Measurements from ENCODE around the gene INPP5A.
"Not testable (repeated sequence)": the region's sequence is repeated elsewhere in the genome, so short reads cannot be mapped to it uniquely, and the experiment has no call there.

The INPP5A gene

GRCh38 chr10:132504501-132505272, 32.9 kb upstream of the INPP5A start:
- Histone ChIP-seq H3K36me3 (ENCODE audit: control insufficient read depth in 2 of 2, insufficient read depth in 2 of 2, low read length in 2 of 2) (no peaks in the 10 kb centered on the region), H3K4me1 (ENCODE audit: control insufficient read depth in 2 of 2, insufficient read depth in 2 of 2, low read length in 2 of 2) (no peaks in the 10 kb centered on the region), H3K4me3 (ENCODE audit: low read length in 2 of 2) (no peak overlapping the region), H3K27me3 (ENCODE audit: control insufficient read depth in 2 of 2, insufficient read depth in 2 of 2, low read length in 2 of 2) (no peaks in the 10 kb centered on the region), H3K9ac (ENCODE audit: low read depth in 1 of 2, low read length in 2 of 2) (no peak overlapping the region), H3K27ac (ENCODE audit: low read depth in 2 of 2, low read length in 2 of 2) (no peak overlapping the region), H3K9me3 (ENCODE audit: control insufficient read depth in 2 of 2, low read length in 2 of 2) (no peaks in the 10 kb centered on the region)

DNA sequence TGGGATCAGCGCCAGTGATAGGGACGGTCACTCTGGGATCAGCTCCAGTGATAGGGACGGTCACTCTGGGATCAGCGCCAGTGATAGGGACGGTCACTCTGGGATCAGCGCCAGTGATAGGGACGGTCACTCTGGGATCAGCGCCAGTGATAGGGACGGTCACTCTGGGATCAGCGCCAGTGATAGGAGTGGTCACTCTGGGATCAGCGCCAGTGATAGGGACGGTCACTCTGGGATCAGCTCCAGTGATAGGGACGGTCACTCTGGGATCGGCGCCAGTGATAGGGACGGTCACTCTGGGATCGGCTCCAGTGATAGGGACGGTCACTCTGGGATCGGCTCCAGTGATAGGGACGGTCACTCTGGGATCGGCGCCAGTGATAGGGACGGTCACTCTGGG, 32.0 kb upstream of the INPP5A start:
- H3K27ac ChIP-seq (ENCODE audit: low read depth in 2 of 2, low read length in 2 of 2); H3K9me3 ChIP-seq (ENCODE audit: control insufficient read depth in 2 of 2, low read length in 2 of 2); H3K9ac ChIP-seq (ENCODE audit: low read depth in 1 of 2, low read length in 2 of 2); H3K4me1 ChIP-seq (ENCODE audit: control insufficient read depth in 2 of 2, insufficient read depth in 2 of 2, low read length in 2 of 2); H3K27me3 ChIP-seq (ENCODE audit: control insufficient read depth in 2 of 2, insufficient read depth in 2 of 2, low read length in 2 of 2); H3K36me3 ChIP-seq (ENCODE audit: control insufficient read depth in 2 of 2, insufficient read depth in 2 of 2, low read length in 2 of 2); H3K4me3 ChIP-seq (ENCODE audit: low read length in 2 of 2): not testable (repeated sequence)

DNA sequence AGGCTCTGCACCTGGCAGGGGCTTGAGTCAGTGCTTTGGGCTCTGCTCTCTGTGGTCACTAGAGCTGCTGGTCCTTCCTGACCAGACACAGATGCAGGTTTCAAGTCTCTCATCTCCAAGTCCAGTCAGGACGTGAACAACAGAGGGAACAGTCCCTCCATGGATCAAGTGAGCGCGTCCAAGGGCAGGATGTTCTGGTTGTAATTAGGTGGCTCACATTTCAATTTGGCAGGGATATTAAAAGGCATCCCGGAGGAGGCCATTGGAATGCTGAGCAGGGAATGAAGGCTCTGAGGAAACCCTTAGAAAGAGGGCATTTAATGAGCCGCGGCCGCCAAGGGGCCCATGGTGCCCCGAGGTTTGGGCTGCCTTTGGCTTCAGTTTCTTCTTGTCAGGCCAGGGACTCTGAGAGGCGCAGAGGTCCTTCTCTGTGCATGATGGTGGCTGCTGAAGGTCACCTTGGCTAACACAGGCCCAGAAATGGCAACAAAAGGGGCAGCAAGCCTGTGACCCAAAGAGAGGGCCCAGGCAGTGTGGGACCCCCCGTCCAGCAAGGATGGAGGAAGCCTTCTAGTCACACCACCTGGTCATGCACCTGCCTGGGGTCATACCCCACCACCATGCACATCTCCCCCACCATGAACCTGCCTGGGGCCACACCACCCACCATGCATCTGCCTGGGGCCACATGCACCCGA, 30.7 kb upstream of the INPP5A start:
- no peaks in the 10 kb centered on the region for H3K27me3 ChIP-seq (ENCODE audit: control insufficient read depth in 2 of 2, insufficient read depth in 2 of 2, low read length in 2 of 2)
- H3K27ac ChIP-seq (ENCODE audit: low read depth in 2 of 2, low read length in 2 of 2): no peak overlapping the region
- no peak overlapping the region for H3K4me3 ChIP-seq (ENCODE audit: low read length in 2 of 2)
- no peaks in the 10 kb centered on the region for H3K4me1 ChIP-seq (ENCODE audit: control insufficient read depth in 2 of 2, insufficient read depth in 2 of 2, low read length in 2 of 2)
- H3K9me3 ChIP-seq (ENCODE audit: control insufficient read depth in 2 of 2, low read length in 2 of 2): no peaks in the 10 kb centered on the region
- no peak overlapping the region for H3K9ac ChIP-seq (ENCODE audit: low read depth in 1 of 2, low read length in 2 of 2)
- H3K36me3 ChIP-seq (ENCODE audit: control insufficient read depth in 2 of 2, insufficient read depth in 2 of 2, low read length in 2 of 2): no peaks in the 10 kb centered on the region

DNA sequence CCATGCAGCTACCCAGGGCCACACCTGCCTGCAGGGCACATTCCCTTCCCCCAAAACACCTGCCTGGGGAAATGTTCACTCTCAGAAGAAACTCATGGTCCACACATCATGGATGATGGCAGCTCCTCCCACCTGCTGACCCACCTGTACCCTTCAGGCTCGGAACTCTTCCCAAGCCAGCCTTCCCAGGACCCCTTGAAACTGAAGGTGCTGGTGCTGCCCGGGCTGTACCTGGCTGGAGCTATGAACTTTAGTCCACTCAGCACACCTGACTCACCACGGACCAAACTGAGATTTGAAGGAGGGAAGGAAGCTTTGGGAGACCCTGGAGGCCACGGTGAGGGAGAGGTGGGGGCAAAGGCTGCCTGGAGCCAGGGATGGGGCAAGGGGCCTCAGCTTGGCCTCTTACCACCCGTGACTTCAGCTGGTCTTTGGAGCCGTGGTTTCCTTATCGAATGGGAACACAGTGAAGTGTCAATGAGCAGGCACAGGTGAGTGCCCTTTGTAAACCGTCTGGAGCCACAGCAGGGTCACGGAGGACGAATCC, 30.1 kb upstream of the INPP5A start:
- Histone ChIP-seq H3K9ac (ENCODE audit: low read depth in 1 of 2, low read length in 2 of 2) (no peak overlapping the region), H3K9me3 (ENCODE audit: control insufficient read depth in 2 of 2, low read length in 2 of 2) (no peaks in the 10 kb centered on the region), H3K36me3 (ENCODE audit: control insufficient read depth in 2 of 2, insufficient read depth in 2 of 2, low read length in 2 of 2) (no peaks in the 10 kb centered on the region), H3K4me1 (ENCODE audit: control insufficient read depth in 2 of 2, insufficient read depth in 2 of 2, low read length in 2 of 2) (no peaks in the 10 kb centered on the region), H3K4me3 (ENCODE audit: low read length in 2 of 2) (no peak overlapping the region), H3K27me3 (ENCODE audit: control insufficient read depth in 2 of 2, insufficient read depth in 2 of 2, low read length in 2 of 2) (no peaks in the 10 kb centered on the region), H3K27ac (ENCODE audit: low read depth in 2 of 2, low read length in 2 of 2) (no peak overlapping the region)

DNA sequence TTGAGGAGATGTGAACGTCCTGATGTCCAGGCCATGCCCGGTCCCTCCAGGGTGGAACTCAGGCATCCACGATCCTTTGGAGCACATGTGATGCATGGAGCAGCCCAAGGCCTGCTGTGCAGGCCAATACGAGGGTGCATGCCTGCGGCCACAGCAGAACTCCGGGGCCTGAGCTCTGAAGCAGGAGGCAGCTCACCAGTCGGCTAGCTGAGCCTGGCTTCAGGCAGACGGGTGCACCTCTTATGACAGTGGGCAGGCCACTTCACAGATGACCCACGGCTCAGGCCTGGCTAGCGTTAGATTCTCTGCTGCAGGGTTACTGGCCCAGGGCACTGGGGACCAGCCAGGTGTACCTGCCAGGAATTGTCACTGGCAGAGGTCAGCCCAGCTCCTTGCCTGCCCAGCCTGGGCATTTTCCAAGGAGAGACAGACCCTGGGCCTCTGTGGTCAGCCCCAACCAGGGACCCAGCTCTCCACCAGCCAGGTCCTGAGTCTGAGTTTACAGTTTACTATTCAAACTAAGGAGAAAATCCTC, 29.6 kb upstream of the INPP5A start:
- Histone ChIP-seq H3K27ac (ENCODE audit: low read depth in 2 of 2, low read length in 2 of 2) (no peak overlapping the region), H3K9ac (ENCODE audit: low read depth in 1 of 2, low read length in 2 of 2) (no peak overlapping the region)

DNA sequence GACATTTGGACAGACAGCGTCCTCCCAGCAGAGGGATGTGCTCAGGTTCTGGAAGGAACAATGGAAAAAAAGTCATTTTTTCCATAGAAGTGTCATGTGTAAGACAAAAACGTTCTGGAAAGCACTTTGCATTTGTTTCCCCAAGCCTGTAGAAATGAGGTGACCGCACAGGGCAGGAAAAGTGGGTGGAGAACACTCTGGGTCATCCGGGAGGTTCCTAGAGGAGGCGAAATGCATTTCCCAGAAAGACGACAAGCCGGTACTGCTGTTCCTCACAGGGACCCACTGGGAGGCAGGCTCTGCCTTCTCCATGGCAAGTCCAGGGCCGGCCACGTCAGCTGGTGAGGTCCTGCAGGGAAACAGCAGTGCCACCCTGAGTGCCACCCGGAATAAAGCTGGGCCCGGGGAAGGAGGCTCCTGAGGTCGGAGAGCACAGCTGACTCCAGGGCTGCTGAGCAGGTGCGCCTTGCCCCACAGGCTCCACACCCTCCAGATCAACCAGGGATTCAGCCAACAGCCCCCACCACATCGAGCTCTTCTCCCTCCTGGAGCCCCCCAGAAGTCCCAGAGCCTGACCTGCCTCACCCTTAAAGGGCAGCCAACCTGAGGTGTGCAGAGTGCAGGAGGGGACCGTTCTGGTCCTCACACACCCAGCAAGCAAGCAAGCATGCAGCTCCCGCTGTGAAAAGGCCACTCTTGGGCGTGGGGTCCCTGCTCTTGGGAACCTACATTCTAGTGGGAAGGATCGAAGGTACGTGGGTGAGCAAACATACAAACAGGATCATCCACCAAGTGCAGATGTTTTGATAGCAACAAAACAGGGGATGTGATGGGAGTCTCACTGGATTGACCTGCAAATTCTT, 28.8 kb upstream of the INPP5A start:
- Histone ChIP-seq H3K4me3 (ENCODE audit: low read length in 2 of 2) (no peak overlapping the region), H3K4me1 (ENCODE audit: control insufficient read depth in 2 of 2, insufficient read depth in 2 of 2, low read length in 2 of 2) (no peaks in the 10 kb centered on the region), H3K9me3 (ENCODE audit: control insufficient read depth in 2 of 2, low read length in 2 of 2) (no peaks in the 10 kb centered on the region), H3K27me3 (ENCODE audit: control insufficient read depth in 2 of 2, insufficient read depth in 2 of 2, low read length in 2 of 2) (no peaks in the 10 kb centered on the region), H3K27ac (ENCODE audit: low read depth in 2 of 2, low read length in 2 of 2) (no peak overlapping the region), H3K9ac (ENCODE audit: low read depth in 1 of 2, low read length in 2 of 2) (no peak overlapping the region), H3K36me3 (ENCODE audit: control insufficient read depth in 2 of 2, insufficient read depth in 2 of 2, low read length in 2 of 2) (no peaks in the 10 kb centered on the region)

More for the DNA sequence above, 29.6 kb upstream of the INPP5A start:
- H3K4me1 ChIP-seq (ENCODE audit: control insufficient read depth in 2 of 2, insufficient read depth in 2 of 2, low read length in 2 of 2): no peaks in the 10 kb centered on the region
- H3K27me3 ChIP-seq (ENCODE audit: control insufficient read depth in 2 of 2, insufficient read depth in 2 of 2, low read length in 2 of 2): no peaks in the 10 kb centered on the region
- H3K9me3 ChIP-seq (ENCODE audit: control insufficient read depth in 2 of 2, low read length in 2 of 2): no peaks in the 10 kb centered on the region
- no peaks in the 10 kb centered on the region for H3K36me3 ChIP-seq (ENCODE audit: control insufficient read depth in 2 of 2, insufficient read depth in 2 of 2, low read length in 2 of 2)
- H3K4me3 ChIP-seq (ENCODE audit: low read length in 2 of 2): no peak overlapping the region

GRCh38 chr10:132509506-132510173, 27.9 kb upstream of the INPP5A start:
- Histone ChIP-seq H3K4me1 (ENCODE audit: control insufficient read depth in 2 of 2, insufficient read depth in 2 of 2, low read length in 2 of 2) (no peaks in the 10 kb centered on the region), H3K36me3 (ENCODE audit: control insufficient read depth in 2 of 2, insufficient read depth in 2 of 2, low read length in 2 of 2) (no peaks in the 10 kb centered on the region), H3K9me3 (ENCODE audit: control insufficient read depth in 2 of 2, low read length in 2 of 2) (no peaks in the 10 kb centered on the region), H3K9ac (ENCODE audit: low read depth in 1 of 2, low read length in 2 of 2) (no peak overlapping the region), H3K4me3 (ENCODE audit: low read length in 2 of 2) (no peak overlapping the region), H3K27me3 (ENCODE audit: control insufficient read depth in 2 of 2, insufficient read depth in 2 of 2, low read length in 2 of 2) (no peaks in the 10 kb centered on the region), H3K27ac (ENCODE audit: low read depth in 2 of 2, low read length in 2 of 2) (no peak overlapping the region)

DNA sequence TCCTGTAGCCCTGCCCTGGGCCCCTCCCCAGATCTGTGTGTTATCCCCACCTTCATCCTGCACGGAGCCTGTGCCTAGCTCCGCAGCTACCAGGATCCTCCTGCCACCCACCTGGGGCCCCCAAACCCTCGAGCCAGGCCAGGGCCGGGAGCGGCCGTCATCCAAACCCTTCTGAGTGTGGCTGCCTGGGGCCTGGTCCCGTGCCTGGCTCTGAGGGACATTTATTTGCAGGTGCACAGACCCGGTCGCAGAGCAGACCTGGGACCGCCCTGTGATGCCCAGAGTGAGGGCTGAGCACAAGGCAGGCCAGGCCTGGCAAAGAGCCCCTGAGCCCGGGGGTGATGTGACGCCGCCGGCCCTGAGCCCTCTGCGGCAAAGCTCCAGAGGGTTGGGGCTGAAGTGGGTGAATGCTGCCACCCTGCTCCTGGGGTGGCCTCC, 27.4 kb upstream of the INPP5A start:
- no peaks in the 10 kb centered on the region for H3K4me1 ChIP-seq (ENCODE audit: control insufficient read depth in 2 of 2, insufficient read depth in 2 of 2, low read length in 2 of 2)
- H3K9ac ChIP-seq (ENCODE audit: low read depth in 1 of 2, low read length in 2 of 2): no peak overlapping the region
- no peaks in the 10 kb centered on the region for H3K36me3 ChIP-seq (ENCODE audit: control insufficient read depth in 2 of 2, insufficient read depth in 2 of 2, low read length in 2 of 2)
- no peaks in the 10 kb centered on the region for H3K27me3 ChIP-seq (ENCODE audit: control insufficient read depth in 2 of 2, insufficient read depth in 2 of 2, low read length in 2 of 2)
- H3K4me3 ChIP-seq (ENCODE audit: low read length in 2 of 2): no peak overlapping the region
- no peak overlapping the region for H3K27ac ChIP-seq (ENCODE audit: low read depth in 2 of 2, low read length in 2 of 2)
- no peaks in the 10 kb centered on the region for H3K9me3 ChIP-seq (ENCODE audit: control insufficient read depth in 2 of 2, low read length in 2 of 2)

GRCh38 chr10:132511121-132512051, 26.2 kb upstream of the INPP5A start:
- Histone ChIP-seq H3K4me3 (ENCODE audit: low read length in 2 of 2) (no peak overlapping the region), H3K4me1 (ENCODE audit: control insufficient read depth in 2 of 2, insufficient read depth in 2 of 2, low read length in 2 of 2) (peaks cover under 1 to 2% of the 10 kb centered on the region in 2 donors), H3K9ac (ENCODE audit: low read depth in 1 of 2, low read length in 2 of 2) (no peak overlapping the region), H3K36me3 (ENCODE audit: control insufficient read depth in 2 of 2, insufficient read depth in 2 of 2, low read length in 2 of 2) (no peaks in the 10 kb centered on the region), H3K27me3 (ENCODE audit: control insufficient read depth in 2 of 2, insufficient read depth in 2 of 2, low read length in 2 of 2) (no peaks in the 10 kb centered on the region), H3K27ac (ENCODE audit: low read depth in 2 of 2, low read length in 2 of 2) (no peak overlapping the region), H3K9me3 (ENCODE audit: control insufficient read depth in 2 of 2, low read length in 2 of 2) (no peaks in the 10 kb centered on the region)
